SK-N-SH (cell line): ENCODE measurements around the gene EGFLAM. TPM values are rescaled to one million over a fixed set of nuclear protein-coding genes. Genes with fewer than 3 reads are reported as not detected.

Experiments used
- CTCF ChIA-PET: fragments of 300-600, 350-600 bp; formaldehyde crosslinking; extraction: SDS; loops from one replicate; lab custom pipeline; 2021; lab: Yijun Ruan, JAX
- POLR2A ChIA-PET: fragments of 350-600 bp; sonication (Branson Sonifier 250); formaldehyde crosslinking; extraction: SDS; loops from one replicate; lab custom pipeline; 2020; ENCODE audit warnings: antibody characterized with exemption, inconsistent platforms; lab: Yijun Ruan, JAX
- DNase-seq: peaks from one replicate; pipeline ENCODE4 v3.0.0; 2012
- H2AFZ ChIP-seq: fragments of 200-600 bp; sonication (generic); 2 replicates; pipeline ENCODE4 v1.8.1; 2016; ENCODE audit warnings: antibody characterized with exemption, mild to moderate bottlenecking, low read depth
- H3F3A ChIP-seq: fragments of 200-600 bp; sonication (generic); replicated peaks from 2 replicates; pipeline ENCODE3; 2016; ENCODE audit warnings: antibody characterized with exemption, mild to moderate bottlenecking; ENCODE audit not compliant: insufficient read depth
- H3K27ac ChIP-seq, 2 experiments: fragments of 200-500 bp in 1 of 2; fragments of 200-600 bp in 1 of 2; sonication (Bioruptor generic) in 1 of 2; sonication (generic), shearing (Covaris generic) in 1 of 2; 2 replicates each; pipeline versions ENCODE4 v1.5.1 to v1.6.1; 2014 to 2016; ENCODE audit warnings: low read depth in 2 of 2, inconsistent platforms in 1 of 2, low read length in 1 of 2, mild to moderate bottlenecking in 1 of 2, mixed read lengths in 1 of 2
- H3K27me3 ChIP-seq: fragments of 200-600 bp; sonication (generic), shearing (Covaris generic); 2 replicates; pipeline ENCODE4 v1.6.1; 2016; ENCODE audit warnings: mixed run types; ENCODE audit not compliant: insufficient read depth
- H3K36me3 ChIP-seq, 2 experiments: fragments of 200-500 bp in 1 of 2; fragments of 200-600 bp in 1 of 2; sonication (Bioruptor generic) in 1 of 2; sonication (generic) in 1 of 2; replicated peaks in 1 of 2; 2 replicates each; pipeline versions ENCODE3 to v1.5.1; 2014 to 2016; ENCODE audit warnings: low read length in 1 of 2, mild to moderate bottlenecking in 1 of 2; ENCODE audit not compliant: insufficient read depth in 2 of 2, control insufficient read depth in 1 of 2
- H3K4me1 ChIP-seq, 2 experiments: fragments of 200-500 bp in 1 of 2; fragments of 200-600 bp in 1 of 2; sonication (Bioruptor generic) in 1 of 2; sonication (generic), shearing (Covaris generic) in 1 of 2; 2 replicates each; pipeline versions ENCODE4 v1.5.1 to v1.6.1; 2014 to 2016; ENCODE audit warnings: low read depth in 1 of 2, low read length in 1 of 2, mixed run types in 1 of 2; ENCODE audit not compliant: insufficient read depth in 2 of 2, control insufficient read depth in 1 of 2
- H3K4me2 ChIP-seq: fragments of 200-600 bp; sonication (generic), shearing (Covaris generic); 2 replicates; pipeline ENCODE4 v1.6.1; 2017; ENCODE audit warnings: mixed run types
- H3K4me3 ChIP-seq, 2 experiments: fragments of 200-500 bp in 1 of 2; fragments of 200-600 bp in 1 of 2; sonication (Bioruptor generic) in 1 of 2; sonication (generic), shearing (Covaris generic) in 1 of 2; 2 replicates each; pipeline versions ENCODE4 v1.5.1 to v1.8.1; 2014 to 2016; ENCODE audit warnings: low read depth in 2 of 2, inconsistent platforms in 1 of 2, low read length in 1 of 2, mild to moderate bottlenecking in 1 of 2, mixed read lengths in 1 of 2, moderate library complexity in 1 of 2
- H3K79me2 ChIP-seq: fragments of 200-600 bp; sonication (generic); 2 replicates; pipeline ENCODE4 v1.8.1; 2017; ENCODE audit warnings: mild to moderate bottlenecking; ENCODE audit not compliant: insufficient read depth
- H3K9ac ChIP-seq: fragments of 200-600 bp; sonication (generic); 2 replicates; pipeline ENCODE4 v1.6.1; 2017; ENCODE audit warnings: mixed run types
- H3K9me2 ChIP-seq: fragments of 200-600 bp; sonication (generic); 2 replicates; pipeline ENCODE4 v1.6.1; 2017; ENCODE audit warnings: mixed run types
- H3K9me3 ChIP-seq: fragments of 200-600 bp; sonication (generic); 2 replicates; pipeline ENCODE4 v1.6.1; 2017; ENCODE audit warnings: mixed run types, mild to moderate bottlenecking, moderate library complexity
- H4K20me1 ChIP-seq: fragments of 200-600 bp; sonication (generic); 2 replicates; pipeline ENCODE4 v1.6.1; 2017; ENCODE audit warnings: mild to moderate bottlenecking, mixed run types; ENCODE audit not compliant: insufficient read depth
- CHD2 ChIP-seq: fragments of 150-350 bp; IDR thresholded peaks from 2 replicates; pipeline ENCODE4 v1.6.1; 2018; ENCODE audit warnings: low read length; ENCODE audit not compliant: partially characterized antibody
- ELF1 ChIP-seq: IDR thresholded peaks from 2 replicates; pipeline ENCODE4 v1.4.0; 2012
- EP300 ChIP-seq, 2 experiments: IDR thresholded peaks; 2 replicates each; pipeline versions ENCODE4 v1.4.0 to v1.6.1; 2012; ENCODE audit warnings: borderline replicate concordance in 1 of 2, low read depth in 1 of 2, low read length in 1 of 2
- EZH2phosphoT487 ChIP-seq: fragments of 200-600 bp; sonication (generic); IDR thresholded peaks from 2 replicates; pipeline ENCODE4 v1.6.1; 2017; ENCODE audit warnings: low read depth, mixed run types, mild to moderate bottlenecking, antibody characterized with exemption, moderate library complexity, borderline replicate concordance
- FOXM1 ChIP-seq: IDR thresholded peaks from 2 replicates; pipeline ENCODE4 v1.4.0; 2012; ENCODE audit warnings: low read depth, mild to moderate bottlenecking
- GABPA ChIP-seq: IDR thresholded peaks from 2 replicates; pipeline ENCODE4 v1.4.0; 2012; ENCODE audit warnings: low read depth, mild to moderate bottlenecking
- JUND ChIP-seq: IDR thresholded peaks from 2 replicates; pipeline ENCODE4 v1.4.0; 2012
- MEF2A ChIP-seq: IDR thresholded peaks from 2 replicates; pipeline ENCODE4 v1.4.0; 2012; ENCODE audit warnings: low read depth, borderline replicate concordance
- MXI1 ChIP-seq: IDR thresholded peaks from 2 replicates; pipeline ENCODE4 v1.6.1; 2012; ENCODE audit warnings: mild to moderate bottlenecking, low read depth, low read length, improper control_type of control experiment
- NFIC ChIP-seq: IDR thresholded peaks from 2 replicates; pipeline ENCODE4 v1.4.0; 2012; ENCODE audit warnings: borderline replicate concordance
- NRF1 ChIP-seq: IDR thresholded peaks from 2 replicates; pipeline ENCODE4 v1.6.1; 2012; ENCODE audit warnings: low read depth, mild to moderate bottlenecking, low read length
- PBX3 ChIP-seq: IDR thresholded peaks from 2 replicates; pipeline ENCODE4; 2012
- POLR2AphosphoS5 ChIP-seq: IDR thresholded peaks from 2 replicates; pipeline ENCODE4 v1.6.1; 2012; ENCODE audit warnings: low read depth, low read length
- RAD21 ChIP-seq: IDR thresholded peaks from 2 replicates; pipeline ENCODE4 v1.6.1; 2012; ENCODE audit warnings: mild to moderate bottlenecking, low read length
- RCOR1 ChIP-seq: fragments of 150-350 bp; IDR thresholded peaks from 2 replicates; pipeline ENCODE4 v1.6.1; 2017; ENCODE audit warnings: antibody characterized with exemption, low read length
- RXRA ChIP-seq: IDR thresholded peaks from 2 replicates; pipeline ENCODE4 v1.4.0; 2012; ENCODE audit warnings: low read depth, mild to moderate bottlenecking, borderline replicate concordance
- SMC3 ChIP-seq: IDR thresholded peaks from 2 replicates; pipeline ENCODE4 v1.6.1; 2012; ENCODE audit warnings: low read depth, low read length, improper control_type of control experiment
- TCF12 ChIP-seq: IDR thresholded peaks from 2 replicates; pipeline ENCODE4 v1.4.0; 2012
- USF2 ChIP-seq: fragments of 150-350 bp; IDR thresholded peaks from 2 replicates; pipeline ENCODE4 v1.6.1; 2017; ENCODE audit warnings: antibody characterized with exemption, low read length, low read depth, borderline replicate concordance
- ZBTB33 ChIP-seq: IDR thresholded peaks from 2 replicates; pipeline ENCODE4 v1.4.0; 2012; ENCODE audit warnings: low read depth, borderline replicate concordance
- WGBS: methylation state at CpG from one replicate; pipeline ENCODE4 v1.1.6; 2017; ENCODE audit warnings: low lambda C conversion rate; 5-methylcytosine and 5-hydroxymethylcytosine counted together
- polyA plus RNA-seq, 3 experiments: library from polyadenylated mRNA; depleted of rRNA; stranded (reverse); fragments of >200 nt; gene quantifications; 2 replicates each; pipeline ENCODE4 v1.2.3, GENCODE V29; 2012
- TF ChIP-seq, protein P1 (sequence below): IDR thresholded peaks from 2 replicates; pipeline ENCODE4 v1.6.1; 2012; ENCODE audit warnings: mild to moderate bottlenecking, low read depth, low read length, moderate library complexity

Gene EGFLAM
- polyA plus RNA-seq, 1 of the 3 experiments (the other 2 are of a cell fraction), result 0.05 TPM

DNA sequence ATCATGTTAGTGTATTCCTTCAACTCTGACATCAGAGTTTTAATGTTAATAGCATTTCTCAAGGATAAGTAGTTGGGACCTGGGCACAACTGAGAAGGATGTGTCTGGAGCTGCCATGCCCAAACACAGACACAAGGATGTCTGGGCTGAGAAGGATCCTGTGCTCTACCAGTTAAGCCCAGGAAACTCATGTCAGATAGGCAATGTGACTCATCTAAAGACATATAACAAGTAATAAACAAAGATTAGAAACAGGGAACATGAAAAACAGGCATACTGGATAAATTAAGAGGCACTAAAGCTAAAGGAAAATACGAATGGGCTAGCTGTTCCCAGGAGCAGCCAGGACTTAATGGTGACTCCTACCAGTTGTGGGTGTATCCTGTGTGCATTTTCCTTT is 9.1 kb upstream of the EGFLAM start:
- H3F3A ChIP-seq, result no peaks in the 10 kb centered on the region
- CTCF ChIA-PET, result interaction anchor here (0.8 to 4.5 kb wide), 3 partner anchors 10 to 40 kb away, joined by 3 to 37 read pairs (median 13); partner anchors contain the start of gene EGFLAM
- H2AFZ ChIP-seq, result no peak overlapping the region
- no peaks in the 10 kb centered on the region for H4K20me1 ChIP-seq
- H3K4me1 ChIP-seq, result no peaks in the 10 kb centered on the region
- no peak overlapping the region for H3K9ac ChIP-seq
- H3K27me3 ChIP-seq, result peaks cover 5% of the 10 kb centered on the region; the same call in 1 of the 2 replicates
- no peak overlapping the region for H3K4me3 ChIP-seq
- no peak for DNase-seq
- TF ChIP-seq RCOR1, result no peak
- no peak for TF ChIP-seq ZBTB33
- no peak for TF ChIP-seq PBX3
- TF ChIP-seq FOXM1, result no peak
- no peak for TF ChIP-seq MXI1
- no peak for TF ChIP-seq NRF1
- no peak for TF ChIP-seq EZH2phosphoT487
- no peak for TF ChIP-seq JUND
- TF ChIP-seq TCF12, result no peak
- TF ChIP-seq GABPA, result no peak
- TF ChIP-seq USF2, result no peak
- TF ChIP-seq RAD21, result no peak
- no peak for TF ChIP-seq CHD2
- TF ChIP-seq EP300 (IDR thresholded peaks at IDR 0.05; ENCODE audit: borderline replicate concordance in 1 of 2, low read depth in 1 of 2, low read length in 1 of 2), result no peak
- TF ChIP-seq MEF2A, result no peak
- H3K9me2 ChIP-seq, result no peaks in the 10 kb centered on the region
- H3K4me2 ChIP-seq, result no peak overlapping the region
- H3K9me3 ChIP-seq, result no peaks in the 10 kb centered on the region
- POLR2A ChIA-PET, result no interaction called here
- no peaks in the 10 kb centered on the region for H3K79me2 ChIP-seq
- 4% methylated on average over 1 of the region's 1 CpG for WGBS
- H3K27ac ChIP-seq, result no peak overlapping the region
- H3K36me3 ChIP-seq, result no peaks in the 10 kb centered on the region

GRCh38 chr5:38249812-38250211 is 8.5 kb upstream of the EGFLAM start:
- WGBS, result 25% methylated on average over 2 of the region's 2 CpGs
- H3K27ac ChIP-seq, result no peak overlapping the region
- TF ChIP-seq EP300 (IDR thresholded peaks at IDR 0.05; ENCODE audit: borderline replicate concordance in 1 of 2, low read depth in 1 of 2, low read length in 1 of 2), result no peak
- TF ChIP-seq ELF1, result no peak
- no peak for TF ChIP-seq SMC3
- no peak for TF ChIP-seq POLR2AphosphoS5
- no peak for TF ChIP-seq RXRA
- no peak for TF ChIP-seq PBX3
- no peak for TF ChIP-seq NFIC
- TF ChIP-seq TCF12, result no peak
- TF ChIP-seq, protein P1, sequence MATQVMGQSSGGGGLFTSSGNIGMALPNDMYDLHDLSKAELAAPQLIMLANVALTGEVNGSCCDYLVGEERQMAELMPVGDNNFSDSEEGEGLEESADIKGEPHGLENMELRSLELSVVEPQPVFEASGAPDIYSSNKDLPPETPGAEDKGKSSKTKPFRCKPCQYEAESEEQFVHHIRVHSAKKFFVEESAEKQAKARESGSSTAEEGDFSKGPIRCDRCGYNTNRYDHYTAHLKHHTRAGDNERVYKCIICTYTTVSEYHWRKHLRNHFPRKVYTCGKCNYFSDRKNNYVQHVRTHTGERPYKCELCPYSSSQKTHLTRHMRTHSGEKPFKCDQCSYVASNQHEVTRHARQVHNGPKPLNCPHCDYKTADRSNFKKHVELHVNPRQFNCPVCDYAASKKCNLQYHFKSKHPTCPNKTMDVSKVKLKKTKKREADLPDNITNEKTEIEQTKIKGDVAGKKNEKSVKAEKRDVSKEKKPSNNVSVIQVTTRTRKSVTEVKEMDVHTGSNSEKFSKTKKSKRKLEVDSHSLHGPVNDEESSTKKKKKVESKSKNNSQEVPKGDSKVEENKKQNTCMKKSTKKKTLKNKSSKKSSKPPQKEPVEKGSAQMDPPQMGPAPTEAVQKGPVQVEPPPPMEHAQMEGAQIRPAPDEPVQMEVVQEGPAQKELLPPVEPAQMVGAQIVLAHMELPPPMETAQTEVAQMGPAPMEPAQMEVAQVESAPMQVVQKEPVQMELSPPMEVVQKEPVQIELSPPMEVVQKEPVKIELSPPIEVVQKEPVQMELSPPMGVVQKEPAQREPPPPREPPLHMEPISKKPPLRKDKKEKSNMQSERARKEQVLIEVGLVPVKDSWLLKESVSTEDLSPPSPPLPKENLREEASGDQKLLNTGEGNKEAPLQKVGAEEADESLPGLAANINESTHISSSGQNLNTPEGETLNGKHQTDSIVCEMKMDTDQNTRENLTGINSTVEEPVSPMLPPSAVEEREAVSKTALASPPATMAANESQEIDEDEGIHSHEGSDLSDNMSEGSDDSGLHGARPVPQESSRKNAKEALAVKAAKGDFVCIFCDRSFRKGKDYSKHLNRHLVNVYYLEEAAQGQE, result no peak
- TF ChIP-seq MXI1, result no peak
- no peak for TF ChIP-seq RCOR1

More at GRCh38 chr5:38249812-38250211, 8.5 kb upstream of the EGFLAM start:
- H3K4me2 ChIP-seq, result no peak overlapping the region
- DNase-seq, result no peak
- H3K4me1 ChIP-seq, result no peaks in the 10 kb centered on the region
- H3F3A ChIP-seq, result no peaks in the 10 kb centered on the region
- H3K9me3 ChIP-seq, result no peaks in the 10 kb centered on the region
- no peak overlapping the region for H3K4me3 ChIP-seq
- CTCF ChIA-PET, result interaction anchor here (0.8 to 4.5 kb wide), 3 partner anchors 9 to 41 kb away, joined by 3 to 37 read pairs (median 13); partner anchors contain the start of gene EGFLAM
- POLR2A ChIA-PET, result no interaction called here
- H3K27me3 ChIP-seq, result peaks cover 5% of the 10 kb centered on the region; the same call in 1 of the 2 replicates
- H3K36me3 ChIP-seq, result no peaks in the 10 kb centered on the region
- H4K20me1 ChIP-seq, result no peaks in the 10 kb centered on the region
- H3K9me2 ChIP-seq, result no peaks in the 10 kb centered on the region
- H3K79me2 ChIP-seq, result no peaks in the 10 kb centered on the region
- H3K9ac ChIP-seq, result no peak overlapping the region
- H2AFZ ChIP-seq, result no peak overlapping the region
